HCT116 (cell line): ENCODE results near the gene LYRM1. TPM values are rescaled to one million over a fixed set of nuclear protein-coding genes. Genes with fewer than 3 reads are reported as not detected.

Experiments
- ATAC-seq: fragments of 200-7000 bp; cut with Tn5 transposase; 2 replicates; pipeline ENCODE4 v1.9.1; 2020; ENCODE audit warnings: mild to moderate bottlenecking, moderate library complexity
- BruUV-seq: library from RNA; stranded (reverse); fragments of 400-500 nt; replicated peaks from 2 replicates; lab custom pipeline; 2021; lab: Mats Ljungman, UMichigan
- CTCF ChIA-PET: fragments of 300-600 bp; sonication (Branson Sonifier 250); formaldehyde crosslinking; loops from one replicate; lab custom pipeline; 2021; ENCODE audit warnings: antibody characterized with exemption; lab: Charles Lee
- POLR2A ChIA-PET: fragments of 300-600, 350-600 bp; sonication (Branson Sonifier 250); formaldehyde crosslinking; loops from one replicate; lab custom pipeline; 2021; ENCODE audit warnings: antibody characterized with exemption; lab: Charles Lee
- RAD21 ChIA-PET, 2 experiments: fragments of 300-600 bp; sonication (Branson Sonifier 250); formaldehyde crosslinking; loops; one replicate each; lab custom pipeline; 2023; ENCODE audit warnings: low total read pairs in 2 of 2; ENCODE audit not compliant: uncharacterized antibody in 2 of 2, unreplicated experiment in 2 of 2, low non-redundant PET in 1 of 2; lab: Charles Lee
- DNase-seq: peaks from one replicate; pipeline ENCODE4 v3.0.0-alpha.2; 2010; ENCODE audit warnings: low read depth, low spot score
- H2AFZ ChIP-seq: fragments of 200-600 bp; shearing (Covaris generic), sonication (generic); 2 replicates; pipeline ENCODE4 v1.6.1; 2017; ENCODE audit warnings: low read depth, mixed run types, mixed read lengths, antibody characterized with exemption, low read length; ENCODE audit not compliant: poor library complexity, severe bottlenecking
- H3K27ac ChIP-seq: 2 replicates; pipeline ENCODE4 v1.5.1; 2012; ENCODE audit warnings: low read depth, low read length
- H3K27me3 ChIP-seq: fragments of 200-600 bp; sonication (generic); 2 replicates; pipeline ENCODE4 v1.6.1; 2016; ENCODE audit warnings: mixed run types, low read length, mixed read lengths; ENCODE audit not compliant: insufficient read depth
- H3K36me3 ChIP-seq, 2 experiments: fragments of 200-500 bp in 1 of 2; fragments of 200-600 bp in 1 of 2; sonication (Bioruptor generic) in 1 of 2; sonication (generic) in 1 of 2; 2 replicates each; pipeline versions ENCODE4 v1.5.1 to v1.6.1; 2014 to 2016; ENCODE audit warnings: low read length in 2 of 2, inconsistent platforms in 1 of 2, mixed read lengths in 1 of 2, mixed run types in 1 of 2; ENCODE audit not compliant: insufficient read depth in 2 of 2, control insufficient read depth in 1 of 2
- H3K4me1 ChIP-seq, 2 experiments: fragments of 200-600 bp in 1 of 2; sonication (generic) in 1 of 2; 2 replicates each; pipeline versions ENCODE4 v1.5.1 to v1.6.1; 2012 to 2017; ENCODE audit warnings: low read length in 2 of 2, inconsistent platforms in 1 of 2, mild to moderate bottlenecking in 1 of 2, mixed read lengths in 1 of 2, mixed run types in 1 of 2, moderate library complexity in 1 of 2; ENCODE audit not compliant: insufficient read depth in 2 of 2, control insufficient read depth in 1 of 2
- H3K4me2 ChIP-seq: fragments of 200-600 bp; sonication (generic); 2 replicates; pipeline ENCODE4 v1.6.1; 2017; ENCODE audit warnings: mixed run types, low read length, mixed read lengths
- H3K4me3 ChIP-seq, 2 experiments: fragments of 200-600 bp in 1 of 2; sonication (generic) in 1 of 2; replicated peaks in 1 of 2; 2 replicates each; pipeline ENCODE4 v1.5.1; 2011 to 2016; ENCODE audit warnings: low read length in 2 of 2, control low read depth in 1 of 2, low read depth in 1 of 2, mild to moderate bottlenecking in 1 of 2, mixed read lengths in 1 of 2, mixed run types in 1 of 2
- H3K79me2 ChIP-seq: fragments of 200-600 bp; sonication (generic); 2 replicates; pipeline ENCODE4 v1.6.1; 2017; ENCODE audit warnings: mild to moderate bottlenecking, mixed run types, low read length, moderate library complexity, mixed read lengths; ENCODE audit not compliant: insufficient read depth
- H3K9ac ChIP-seq: fragments of 200-600 bp; sonication (generic); 2 replicates; pipeline ENCODE4 v1.6.1; 2016; ENCODE audit warnings: low read length, mixed read lengths
- H3K9me2 ChIP-seq: fragments of 200-600 bp; sonication (generic), shearing (Covaris generic); 2 replicates; pipeline ENCODE4 v1.6.1; 2017; ENCODE audit warnings: mixed run types, mild to moderate bottlenecking, moderate library complexity; ENCODE audit not compliant: insufficient read depth
- H3K9me3 ChIP-seq, 2 experiments: fragments of 200-500 bp in 1 of 2; fragments of 200-600 bp in 1 of 2; sonication (Bioruptor generic) in 1 of 2; sonication (generic) in 1 of 2; 2 replicates each; pipeline ENCODE4 v1.6.1; 2014 to 2017; ENCODE audit warnings: low read length in 2 of 2, mixed read lengths in 2 of 2, inconsistent platforms in 1 of 2, low read depth in 1 of 2, mild to moderate bottlenecking in 1 of 2, mixed run types in 1 of 2, moderate library complexity in 1 of 2; ENCODE audit not compliant: control insufficient read depth in 1 of 2, insufficient read depth in 1 of 2
- H4K20me1 ChIP-seq: fragments of 200-600 bp; sonication (generic), shearing (Covaris generic); 2 replicates; pipeline ENCODE4 v1.6.1; 2017; ENCODE audit warnings: mixed run types, mild to moderate bottlenecking, moderate library complexity; ENCODE audit not compliant: insufficient read depth
- CEBPB ChIP-seq: IDR thresholded peaks from 2 replicates; pipeline ENCODE4 v1.6.1; 2012; ENCODE audit warnings: low read depth
- EGR1 ChIP-seq: IDR thresholded peaks from 2 replicates; pipeline ENCODE4 v1.6.1; 2012; ENCODE audit warnings: low read depth
- EZH2 ChIP-seq: fragments of 200-600 bp; sonication (generic); IDR thresholded peaks from 2 replicates; pipeline ENCODE4 v1.6.1; 2017; ENCODE audit warnings: antibody characterized with exemption, mixed run types
- EZH2phosphoT487 ChIP-seq: fragments of 200-600 bp; IDR thresholded peaks from 2 replicates; pipeline ENCODE4 v1.6.1; 2018; ENCODE audit warnings: antibody characterized with exemption, borderline replicate concordance
- FOSL1 ChIP-seq: IDR thresholded peaks from 2 replicates; pipeline ENCODE4 v1.6.1; 2012; ENCODE audit warnings: low read depth
- JUND ChIP-seq: IDR thresholded peaks from 2 replicates; pipeline ENCODE4 v1.6.1; 2012
- POLR2A ChIP-seq: IDR thresholded peaks from 2 replicates; pipeline ENCODE4 v1.7.0; 2011; ENCODE audit warnings: borderline replicate concordance; ENCODE audit not compliant: insufficient read depth, insufficient read length; ENCODE audit errors: extremely low read depth
- POLR2AphosphoS5 ChIP-seq: IDR thresholded peaks from 2 replicates; pipeline ENCODE4 v1.6.1; 2011; ENCODE audit warnings: mild to moderate bottlenecking, low read depth, low read length, moderate library complexity
- SRF ChIP-seq: IDR thresholded peaks from 2 replicates; pipeline ENCODE4 v1.6.1; 2012; ENCODE audit warnings: low read depth
- ZFX ChIP-seq: fragments of 450-650 bp; IDR thresholded peaks from 2 replicates; pipeline ENCODE4 v1.6.1; 2017
- ZNF274 ChIP-seq: fragments of 200-500 bp; sonication (Bioruptor generic); IDR thresholded peaks from 2 replicates; pipeline ENCODE4 v1.6.1; 2014; ENCODE audit warnings: mild to moderate bottlenecking, low read depth, low read length, inconsistent platforms
- intact Hi-C: fragments of 100-400 bp; cut with micrococcal nuclease; formaldehyde crosslinking; loops from 2 replicates; pipeline ENCODE4 v1.10.0; 2022
- total RNA-seq: library from RNA; stranded (reverse); gene quantifications from one replicate; pipeline ENCODE4 v1.2.1, GENCODE V29; 2021; ENCODE audit not compliant: unreplicated experiment
- TF ChIP-seq, protein P1 (sequence below): IDR thresholded peaks from 2 replicates; pipeline ENCODE4 v1.6.1; 2011; ENCODE audit warnings: mild to moderate bottlenecking, low read length, moderate library complexity; ENCODE audit not compliant: insufficient replicate concordance; ENCODE audit errors: extremely low read depth
- TF ChIP-seq, protein P2 (sequence below): IDR thresholded peaks from 2 replicates; pipeline ENCODE4 v1.6.1; 2012
- TF ChIP-seq, protein P3 (sequence below): IDR thresholded peaks from 2 replicates; pipeline ENCODE4 v1.6.1; 2012
- TF ChIP-seq, protein P4 (sequence below): IDR thresholded peaks from 2 replicates; pipeline ENCODE4 v1.6.1; 2012; ENCODE audit warnings: low read depth

The LYRM1 gene
- total RNA-seq, 1 experiment from 2014 or later, result 26.7 TPM

DNA sequence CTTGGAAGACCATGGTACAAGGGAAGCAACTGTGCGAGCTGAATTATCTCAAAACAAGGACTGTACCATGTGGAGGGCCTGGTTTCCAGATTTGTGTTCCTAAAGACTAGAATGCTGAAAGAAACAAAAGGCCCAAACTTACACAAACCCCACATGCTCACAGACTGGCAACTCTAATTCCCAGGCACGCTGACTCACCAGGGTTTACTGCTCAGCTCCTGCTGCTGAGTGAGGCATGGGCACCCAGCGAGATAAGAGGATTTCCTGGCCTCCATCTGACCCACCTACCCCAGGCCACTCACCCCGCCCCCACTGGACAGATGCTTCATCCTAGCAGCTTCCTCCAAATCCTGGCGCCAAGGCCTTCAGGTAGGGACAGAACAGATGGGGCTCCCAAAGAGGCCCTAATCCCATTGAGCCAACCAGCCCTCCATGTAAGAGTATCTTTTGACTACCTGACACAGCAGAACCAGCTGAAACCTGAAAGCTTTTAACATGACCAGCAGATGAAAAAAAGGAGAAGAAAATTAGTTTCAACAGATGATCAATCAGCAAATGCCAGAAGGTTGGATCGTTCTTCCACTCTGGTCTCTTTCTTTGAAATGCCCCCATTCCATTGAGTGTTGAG lies 34.3 kb upstream of the LYRM1 start (continued):
- TF ChIP-seq, protein P1, sequence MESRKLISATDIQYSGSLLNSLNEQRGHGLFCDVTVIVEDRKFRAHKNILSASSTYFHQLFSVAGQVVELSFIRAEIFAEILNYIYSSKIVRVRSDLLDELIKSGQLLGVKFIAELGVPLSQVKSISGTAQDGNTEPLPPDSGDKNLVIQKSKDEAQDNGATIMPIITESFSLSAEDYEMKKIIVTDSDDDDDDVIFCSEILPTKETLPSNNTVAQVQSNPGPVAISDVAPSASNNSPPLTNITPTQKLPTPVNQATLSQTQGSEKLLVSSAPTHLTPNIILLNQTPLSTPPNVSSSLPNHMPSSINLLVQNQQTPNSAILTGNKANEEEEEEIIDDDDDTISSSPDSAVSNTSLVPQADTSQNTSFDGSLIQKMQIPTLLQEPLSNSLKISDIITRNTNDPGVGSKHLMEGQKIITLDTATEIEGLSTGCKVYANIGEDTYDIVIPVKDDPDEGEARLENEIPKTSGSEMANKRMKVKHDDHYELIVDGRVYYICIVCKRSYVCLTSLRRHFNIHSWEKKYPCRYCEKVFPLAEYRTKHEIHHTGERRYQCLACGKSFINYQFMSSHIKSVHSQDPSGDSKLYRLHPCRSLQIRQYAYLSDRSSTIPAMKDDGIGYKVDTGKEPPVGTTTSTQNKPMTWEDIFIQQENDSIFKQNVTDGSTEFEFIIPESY, result no peak
- TF ChIP-seq FOSL1 (peak; percentile 72), EGR1 (0 out of 2 replicates have a peak, but pooled peaks have one; percentile 31), JUND (peak; percentile 72), EZH2 (no peak)
- TF ChIP-seq, protein P2, sequence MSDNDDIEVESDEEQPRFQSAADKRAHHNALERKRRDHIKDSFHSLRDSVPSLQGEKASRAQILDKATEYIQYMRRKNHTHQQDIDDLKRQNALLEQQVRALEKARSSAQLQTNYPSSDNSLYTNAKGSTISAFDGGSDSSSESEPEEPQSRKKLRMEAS, result peak; percentile 85
- TF ChIP-seq, protein P3, sequence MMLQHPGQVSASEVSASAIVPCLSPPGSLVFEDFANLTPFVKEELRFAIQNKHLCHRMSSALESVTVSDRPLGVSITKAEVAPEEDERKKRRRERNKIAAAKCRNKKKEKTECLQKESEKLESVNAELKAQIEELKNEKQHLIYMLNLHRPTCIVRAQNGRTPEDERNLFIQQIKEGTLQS, result no peak

DNA sequence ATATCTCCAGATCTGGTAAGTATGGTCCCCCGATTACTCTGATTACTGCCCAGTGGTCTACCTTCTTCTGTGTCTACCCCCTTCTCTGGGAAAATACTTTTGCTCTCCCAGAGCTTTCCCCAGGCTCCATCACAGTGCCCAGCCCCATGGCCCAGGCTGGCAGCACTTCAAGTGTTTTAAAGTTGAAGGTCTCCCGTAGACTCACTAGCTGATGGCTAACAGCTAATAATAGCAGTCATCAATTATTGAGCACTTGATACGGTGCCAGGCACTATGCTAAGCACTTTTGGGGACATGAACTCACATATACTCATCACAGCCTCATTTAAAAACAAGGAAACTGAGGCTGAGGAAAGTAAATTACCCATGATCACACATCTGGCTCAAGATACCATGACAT lies 33.8 kb upstream of the LYRM1 start:
- Histone ChIP-seq H3K9ac (peak overlapping the region; percentile 66), H3K9me2 (no peaks in the 10 kb centered on the region), H3K4me1 (peaks cover 57 to 61% of the 10 kb centered on the region in 2 experiments), H3K4me2 (peak overlapping the region; percentile 72), H3K27ac (peak overlapping the region; percentile 96), H3K4me3 (peak overlapping the region in 1 of 2 experiments; percentile 41; a peak in 3 of 4 replicates), H3K9me3 (no peaks in the 10 kb centered on the region), H3K27me3 (no peaks in the 10 kb centered on the region), H3K79me2 (peaks cover 89% of the 10 kb centered on the region), H3K36me3 (no peaks in the 10 kb centered on the region; a peak in 1 of 4 replicates), H2AFZ (no peak overlapping the region), H4K20me1 (no peaks in the 10 kb centered on the region)
- RAD21 ChIA-PET, result no interaction called here
- ATAC-seq (no peak), DNase-seq (no peak)
- TSS peak; percentile 93 for BruUV-seq
- POLR2A ChIA-PET, result interaction anchor here (0.6 to 1.3 kb wide), 4 partner anchors 8 to 17 kb away, joined by 3 to 6 read pairs (median 4); no protein-coding TSS in a partner anchor
- CTCF ChIA-PET, result interaction anchor here (1.0 to 1.8 kb wide), 4 partner anchors 8 to 434 kb away, joined by 3 to 6 read pairs (median 4); no protein-coding TSS in a partner anchor
- intact Hi-C loops, result loop anchor here (5.0 kb wide), 1 partner anchor 36 kb away; the partner anchor contains the start of genes DCUN1D3 and LYRM1
- TF ChIP-seq EZH2phosphoT487, result no peak
- TF ChIP-seq EGR1, result no peak
- TF ChIP-seq EZH2, result no peak
- TF ChIP-seq, protein P1, result no peak
- no peak for TF ChIP-seq ZFX
- no peak for TF ChIP-seq POLR2AphosphoS5
- no peak for TF ChIP-seq CEBPB
- no peak for TF ChIP-seq ZNF274
- TF ChIP-seq SRF, result no peak
- no peak for TF ChIP-seq FOSL1
- TF ChIP-seq POLR2A, result no peak
- TF ChIP-seq, protein P3, result no peak
- TF ChIP-seq, protein P4, sequence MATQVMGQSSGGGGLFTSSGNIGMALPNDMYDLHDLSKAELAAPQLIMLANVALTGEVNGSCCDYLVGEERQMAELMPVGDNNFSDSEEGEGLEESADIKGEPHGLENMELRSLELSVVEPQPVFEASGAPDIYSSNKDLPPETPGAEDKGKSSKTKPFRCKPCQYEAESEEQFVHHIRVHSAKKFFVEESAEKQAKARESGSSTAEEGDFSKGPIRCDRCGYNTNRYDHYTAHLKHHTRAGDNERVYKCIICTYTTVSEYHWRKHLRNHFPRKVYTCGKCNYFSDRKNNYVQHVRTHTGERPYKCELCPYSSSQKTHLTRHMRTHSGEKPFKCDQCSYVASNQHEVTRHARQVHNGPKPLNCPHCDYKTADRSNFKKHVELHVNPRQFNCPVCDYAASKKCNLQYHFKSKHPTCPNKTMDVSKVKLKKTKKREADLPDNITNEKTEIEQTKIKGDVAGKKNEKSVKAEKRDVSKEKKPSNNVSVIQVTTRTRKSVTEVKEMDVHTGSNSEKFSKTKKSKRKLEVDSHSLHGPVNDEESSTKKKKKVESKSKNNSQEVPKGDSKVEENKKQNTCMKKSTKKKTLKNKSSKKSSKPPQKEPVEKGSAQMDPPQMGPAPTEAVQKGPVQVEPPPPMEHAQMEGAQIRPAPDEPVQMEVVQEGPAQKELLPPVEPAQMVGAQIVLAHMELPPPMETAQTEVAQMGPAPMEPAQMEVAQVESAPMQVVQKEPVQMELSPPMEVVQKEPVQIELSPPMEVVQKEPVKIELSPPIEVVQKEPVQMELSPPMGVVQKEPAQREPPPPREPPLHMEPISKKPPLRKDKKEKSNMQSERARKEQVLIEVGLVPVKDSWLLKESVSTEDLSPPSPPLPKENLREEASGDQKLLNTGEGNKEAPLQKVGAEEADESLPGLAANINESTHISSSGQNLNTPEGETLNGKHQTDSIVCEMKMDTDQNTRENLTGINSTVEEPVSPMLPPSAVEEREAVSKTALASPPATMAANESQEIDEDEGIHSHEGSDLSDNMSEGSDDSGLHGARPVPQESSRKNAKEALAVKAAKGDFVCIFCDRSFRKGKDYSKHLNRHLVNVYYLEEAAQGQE, result no peak
